ENCODE measurements around the gene PBX1. TPM values are rescaled to one million over a fixed set of nuclear protein-coding genes. Genes with fewer than 3 reads are reported as not detected.

The PBX1 gene
- total RNA-seq, 1 experiment from 2014 or later = 9.8 TPM

GRCh38 chr1:164567774-164568173 lies 8.8 kb downstream of the PBX1 start:
- Histone ChIP-seq H4K20me1 (ENCODE audit: low read length) (no peaks in the 10 kb centered on the region), H3K4me1 (ENCODE audit: insufficient read depth, low read length) (no peaks in the 10 kb centered on the region), H3K9me3 (ENCODE audit: low read length) (no peaks in the 10 kb centered on the region), H2AFZ (ENCODE audit: low read length) (no peak overlapping the region), H3F3A (ENCODE audit: low read length, unreplicated experiment) (no peaks in the 10 kb centered on the region), H3K79me2 (ENCODE audit: low read length) (no peaks in the 10 kb centered on the region), H3K27me3 (ENCODE audit: low read length) (no peaks in the 10 kb centered on the region), H3K9ac (ENCODE audit: low read length) (no peak overlapping the region), H3K36me3 (ENCODE audit: low read depth, low read length) (no peaks in the 10 kb centered on the region), H3K4me3 (ENCODE audit: low read length) (no peak overlapping the region), H3K4me2 (ENCODE audit: low read length) (no peak overlapping the region), H3K9me2 (replicated peaks; ENCODE audit: low read length) (no peaks in the 10 kb centered on the region), H3K27ac (ENCODE audit: low read length) (no peak overlapping the region)
- TF ChIP-seq CTCF (conservative IDR thresholded peaks at IDR 0.05; ENCODE audit: low read depth, low read length) = no peak
- TF ChIP-seq EZH2phosphoT487 (IDR thresholded peaks at IDR 0.05; ENCODE audit: borderline replicate concordance, low read length) = no peak
- no peak for TF ChIP-seq EZH2 (IDR thresholded peaks at IDR 0.05; ENCODE audit: low read length, unreplicated experiment)
- POLR2A ChIA-PET (ENCODE audit: unreplicated experiment) = no interaction called here
- no peak for DNase-seq
- BruUV-seq (replicated peaks) = no TSS peak
- intact Hi-C loops (cut with micrococcal nuclease) = no loop called here
- no peak for ATAC-seq
- CTCF ChIA-PET = no interaction called here

GRCh38 chr1:164569241-164569640 lies 10.3 kb downstream of the PBX1 start:
- no peaks in the 10 kb centered on the region for H3K36me3 ChIP-seq (ENCODE audit: low read depth, low read length)
- H3K9me2 ChIP-seq (replicated peaks; ENCODE audit: low read length) = no peaks in the 10 kb centered on the region
- H4K20me1 ChIP-seq (ENCODE audit: low read length) = no peaks in the 10 kb centered on the region
- H3K79me2 ChIP-seq (ENCODE audit: low read length) = no peaks in the 10 kb centered on the region
- H3K4me1 ChIP-seq (ENCODE audit: insufficient read depth, low read length) = no peaks in the 10 kb centered on the region
- ChIA-PET POLR2A (ENCODE audit: unreplicated experiment) (no interaction called here), CTCF (no interaction called here)
- no peaks in the 10 kb centered on the region for H3K9me3 ChIP-seq (ENCODE audit: low read length)
- H3K27ac ChIP-seq (ENCODE audit: low read length) = no peak overlapping the region
- no peaks in the 10 kb centered on the region for H3K27me3 ChIP-seq (ENCODE audit: low read length)
- H3K9ac ChIP-seq (ENCODE audit: low read length) = no peak overlapping the region
- H3K4me2 ChIP-seq (ENCODE audit: low read length) = no peak overlapping the region
- no TSS peak for BruUV-seq (replicated peaks)
- ATAC-seq (no peak), DNase-seq (no peak)
- no peaks in the 10 kb centered on the region for H3F3A ChIP-seq (ENCODE audit: low read length, unreplicated experiment)
- no peak for TF ChIP-seq CTCF (conservative IDR thresholded peaks at IDR 0.05; ENCODE audit: low read depth, low read length)
- H2AFZ ChIP-seq (ENCODE audit: low read length) = no peak overlapping the region
- intact Hi-C loops (cut with micrococcal nuclease) = no loop called here
- H3K4me3 ChIP-seq (ENCODE audit: low read length) = no peak overlapping the region

- intact Hi-C loops (cut with micrococcal nuclease) = no loop called here
- TF ChIP-seq EZH2 (IDR thresholded peaks at IDR 0.05; ENCODE audit: low read length, unreplicated experiment) = no peak
- no peak for TF ChIP-seq CTCF (conservative IDR thresholded peaks at IDR 0.05; ENCODE audit: low read depth, low read length)
- no peak for TF ChIP-seq EZH2phosphoT487 (IDR thresholded peaks at IDR 0.05; ENCODE audit: borderline replicate concordance, low read length)
- no peak overlapping the region for H3K9ac ChIP-seq (ENCODE audit: low read length)
- BruUV-seq (replicated peaks) = no TSS peak
- no peak overlapping the region for H3K4me2 ChIP-seq (ENCODE audit: low read length)
- H2AFZ ChIP-seq (ENCODE audit: low read length) = no peak overlapping the region
- no peaks in the 10 kb centered on the region for H3K27me3 ChIP-seq (ENCODE audit: low read length)
- no peak for ATAC-seq
- H3K79me2 ChIP-seq (ENCODE audit: low read length) = no peaks in the 10 kb centered on the region
- CTCF ChIA-PET = no interaction called here
- H3F3A ChIP-seq (ENCODE audit: low read length, unreplicated experiment) = no peaks in the 10 kb centered on the region
- no peaks in the 10 kb centered on the region for H3K4me1 ChIP-seq (ENCODE audit: insufficient read depth, low read length)
- no peak overlapping the region for H3K4me3 ChIP-seq (ENCODE audit: low read length)
- H4K20me1 ChIP-seq (ENCODE audit: low read length) = no peaks in the 10 kb centered on the region
- no peaks in the 10 kb centered on the region for H3K9me3 ChIP-seq (ENCODE audit: low read length)
- no peaks in the 10 kb centered on the region for H3K36me3 ChIP-seq (ENCODE audit: low read depth, low read length)
- no peaks in the 10 kb centered on the region for H3K9me2 ChIP-seq (replicated peaks; ENCODE audit: low read length)
- POLR2A ChIA-PET (ENCODE audit: unreplicated experiment) = no interaction called here
- no peak overlapping the region for H3K27ac ChIP-seq (ENCODE audit: low read length)
- DNase-seq = no peak
Measured at GRCh38 chr1:164569866-164570265, 10.9 kb downstream of the PBX1 start.
